ENCODE measurements around the gene GRK7.
"Not testable (repeated sequence)": the region's sequence is repeated elsewhere in the genome, so short reads cannot be mapped to it uniquely, and the experiment has no call there.

GRK7 gene

DNA sequence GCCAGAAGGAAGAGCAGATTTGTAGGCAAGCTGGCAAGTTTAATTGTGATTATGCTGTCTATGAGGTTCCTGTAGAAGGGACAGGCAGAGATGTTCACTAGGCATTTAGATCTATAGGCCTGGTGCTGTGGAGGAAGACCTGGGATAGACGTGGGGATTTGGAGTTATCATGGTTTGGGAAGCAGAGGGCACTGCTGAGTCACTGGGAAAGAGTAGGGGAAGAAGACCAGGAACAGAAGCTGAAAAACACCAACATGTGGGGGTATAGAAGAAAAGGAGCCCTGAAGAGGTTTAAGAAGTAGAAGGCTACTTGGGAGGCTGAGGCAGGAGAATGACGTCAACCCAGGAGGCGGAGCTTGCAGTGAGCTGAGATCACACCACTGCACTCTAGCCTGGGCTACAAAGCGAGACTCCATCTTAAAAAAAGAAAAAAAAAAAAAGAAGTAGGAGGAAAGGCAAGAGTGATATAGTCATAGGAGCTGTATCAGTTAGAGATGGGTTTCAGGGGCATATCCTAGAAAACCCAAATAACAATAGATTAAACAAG lies 19.3 kb downstream of the GRK7 start:
- TF ChIP-seq, protein P1, sequence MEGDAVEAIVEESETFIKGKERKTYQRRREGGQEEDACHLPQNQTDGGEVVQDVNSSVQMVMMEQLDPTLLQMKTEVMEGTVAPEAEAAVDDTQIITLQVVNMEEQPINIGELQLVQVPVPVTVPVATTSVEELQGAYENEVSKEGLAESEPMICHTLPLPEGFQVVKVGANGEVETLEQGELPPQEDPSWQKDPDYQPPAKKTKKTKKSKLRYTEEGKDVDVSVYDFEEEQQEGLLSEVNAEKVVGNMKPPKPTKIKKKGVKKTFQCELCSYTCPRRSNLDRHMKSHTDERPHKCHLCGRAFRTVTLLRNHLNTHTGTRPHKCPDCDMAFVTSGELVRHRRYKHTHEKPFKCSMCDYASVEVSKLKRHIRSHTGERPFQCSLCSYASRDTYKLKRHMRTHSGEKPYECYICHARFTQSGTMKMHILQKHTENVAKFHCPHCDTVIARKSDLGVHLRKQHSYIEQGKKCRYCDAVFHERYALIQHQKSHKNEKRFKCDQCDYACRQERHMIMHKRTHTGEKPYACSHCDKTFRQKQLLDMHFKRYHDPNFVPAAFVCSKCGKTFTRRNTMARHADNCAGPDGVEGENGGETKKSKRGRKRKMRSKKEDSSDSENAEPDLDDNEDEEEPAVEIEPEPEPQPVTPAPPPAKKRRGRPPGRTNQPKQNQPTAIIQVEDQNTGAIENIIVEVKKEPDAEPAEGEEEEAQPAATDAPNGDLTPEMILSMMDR (IDR thresholded peaks at IDR 0.05; ENCODE audit: borderline replicate concordance, insufficient read depth, low read depth, low read length): no peak
- no peak overlapping the region for H3K4me3 ChIP-seq (ENCODE audit: low read depth, low read length)

- TF ChIP-seq, protein P1 (IDR thresholded peaks at IDR 0.05; ENCODE audit: borderline replicate concordance, insufficient read depth, low read depth, low read length): no peak
- no peak overlapping the region for H3K4me3 ChIP-seq (ENCODE audit: low read depth, low read length)
Observed at GRCh38 chr3:141783632-141784031, 20.4 kb downstream of the GRK7 start.

DNA sequence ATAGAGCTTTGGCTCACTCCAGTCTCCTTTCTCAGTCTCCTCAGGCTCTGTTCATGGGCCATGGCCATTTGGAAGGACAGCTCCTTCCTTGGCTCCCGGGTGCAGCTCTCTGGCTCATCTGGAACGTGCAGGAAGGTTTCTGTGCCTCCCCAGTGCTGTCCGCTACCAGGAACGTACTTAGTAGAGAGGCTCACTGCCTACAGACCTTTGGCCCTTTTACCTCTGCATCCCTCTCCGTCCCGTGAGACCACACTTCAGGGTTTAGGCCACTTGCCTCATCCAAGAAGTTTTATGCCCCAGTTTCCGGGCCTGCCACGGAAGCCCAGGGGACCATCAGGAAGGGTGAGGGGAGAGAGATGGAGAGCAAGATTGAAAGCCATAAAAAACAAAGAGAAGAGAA lies 20.9 kb downstream of the GRK7 start:
- TF ChIP-seq, protein P1 (IDR thresholded peaks at IDR 0.05; ENCODE audit: borderline replicate concordance, insufficient read depth, low read depth, low read length): no peak
- H3K4me3 ChIP-seq (ENCODE audit: low read depth, low read length): no peak overlapping the region

- H3K4me3 ChIP-seq (ENCODE audit: low read depth, low read length): no peak overlapping the region
- TF ChIP-seq, protein P1 (IDR thresholded peaks at IDR 0.05; ENCODE audit: borderline replicate concordance, insufficient read depth, low read depth, low read length): no peak
Observed at GRCh38 chr3:141784531-141784930, 21.3 kb downstream of the GRK7 start.

- TF ChIP-seq, protein P1 (IDR thresholded peaks at IDR 0.05; ENCODE audit: borderline replicate concordance, insufficient read depth, low read depth, low read length): no peak
Observed at GRCh38 chr3:141788149-141788548, 24.9 kb downstream of the GRK7 start.

DNA sequence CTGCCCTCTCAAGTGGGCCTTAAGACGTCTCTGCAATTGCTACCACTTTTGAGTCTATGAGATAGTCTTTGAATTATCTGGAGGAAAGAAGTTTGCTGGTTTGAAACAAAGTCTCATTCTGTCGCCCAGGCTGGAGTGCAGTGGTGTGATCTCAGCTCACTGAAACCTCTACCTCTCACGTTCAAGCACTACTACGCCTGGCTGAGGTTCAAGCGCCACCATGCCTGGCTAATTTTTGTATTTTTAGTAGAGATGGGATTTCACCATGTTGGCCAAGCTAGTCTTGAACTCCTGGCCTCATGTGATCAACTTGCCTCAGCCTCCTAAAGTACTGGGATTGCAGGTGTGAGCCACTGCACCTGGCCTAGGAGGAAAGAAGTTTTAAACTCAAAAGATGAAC lies 25.5 kb downstream of the GRK7 start:
- not testable (repeated sequence) for H3K4me3 ChIP-seq (ENCODE audit: low read depth, low read length)

More at GRCh38 chr3:141788149-141788548, 24.9 kb downstream of the GRK7 start:
- no peak overlapping the region for H3K4me3 ChIP-seq (ENCODE audit: low read depth, low read length)

GRCh38 chr3:141789281-141789680 lies 26.1 kb downstream of the GRK7 start:
- TF ChIP-seq, protein P1 (IDR thresholded peaks at IDR 0.05; ENCODE audit: borderline replicate concordance, insufficient read depth, low read depth, low read length): no peak
- H3K4me3 ChIP-seq (ENCODE audit: low read depth, low read length): no peak overlapping the region

DNA sequence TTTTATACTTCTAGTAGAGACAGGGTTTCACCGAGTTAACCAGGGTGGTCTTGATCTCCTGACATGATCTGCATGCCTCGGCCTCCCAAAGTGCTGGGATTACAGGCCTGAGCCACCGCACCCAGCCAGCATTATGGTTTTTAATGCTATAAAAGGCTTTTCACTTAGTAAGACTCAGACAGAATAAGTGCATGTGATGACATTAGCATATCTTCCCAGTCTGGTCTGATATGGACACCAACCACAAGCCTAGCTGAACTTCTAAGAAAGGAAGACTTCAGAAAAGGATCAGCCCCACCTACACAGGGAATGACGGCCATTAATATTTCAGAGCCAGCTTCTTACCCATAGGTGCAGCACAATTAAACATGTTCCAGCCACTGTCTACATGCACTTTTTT lies 27.0 kb downstream of the GRK7 start:
- TF ChIP-seq, protein P1 (IDR thresholded peaks at IDR 0.05; ENCODE audit: borderline replicate concordance, insufficient read depth, low read depth, low read length): no peak
- H3K4me3 ChIP-seq (ENCODE audit: low read depth, low read length): no peak overlapping the region

All from GM12875 (cell line).